SK-N-SH (cell line): ENCODE measurements around the gene STIM1.

ENCODE experiments used
- CTCF ChIP-seq: fragments of 200-600 bp; sonication (generic); IDR thresholded peaks from 2 replicates; pipeline ENCODE4 v1.6.1; 2017; ENCODE audit warnings: antibody characterized with exemption, mild to moderate bottlenecking, moderate library complexity
- FOSL2 ChIP-seq: IDR thresholded peaks from 2 replicates; pipeline ENCODE4 v1.4.0; 2012; ENCODE audit warnings: low read depth, mild to moderate bottlenecking, moderate library complexity, borderline replicate concordance
- TAF1 ChIP-seq: IDR thresholded peaks from 2 replicates; pipeline ENCODE4 v1.6.1; 2012; ENCODE audit warnings: low read depth, mild to moderate bottlenecking, low read length, moderate library complexity, borderline replicate concordance
- YY1 ChIP-seq: IDR thresholded peaks from 2 replicates; pipeline ENCODE4 v1.4.0; 2012; ENCODE audit warnings: low read depth, mild to moderate bottlenecking

GRCh38 chr11:4025248-4025966 is 169.9 kb downstream of the STIM1 start:
- TF ChIP-seq YY1, result no peak
- TF ChIP-seq TAF1, result no peak
- no peak for TF ChIP-seq CTCF
- no peak for TF ChIP-seq FOSL2
